Trophoblast cell (in vitro differentiated cells and primary cell): Measurements from ENCODE around the gene CALN1.

Experiments used
- DNase-seq, 2 donors: peaks; one replicate each; pipeline ENCODE4 v3.0.0-alpha.2; 2016
- H2AFZ ChIP-seq: 2 replicates; pipeline ENCODE4 v1.6.1; 2013; ENCODE audit warnings: low read length, moderate library complexity, mild to moderate bottlenecking; ENCODE audit not compliant: insufficient read depth, poor library complexity
- H2AK5ac ChIP-seq: 2 replicates; pipeline ENCODE4 v1.6.1; 2013; ENCODE audit warnings: mild to moderate bottlenecking, low read length
- H2BK120ac ChIP-seq: 2 replicates; pipeline ENCODE4 v1.6.1; 2013; ENCODE audit warnings: low read length, mild to moderate bottlenecking, moderate library complexity; ENCODE audit not compliant: insufficient read depth, poor library complexity
- H2BK12ac ChIP-seq: 2 replicates; pipeline ENCODE4 v1.6.1; 2013; ENCODE audit warnings: mild to moderate bottlenecking, low read length, moderate library complexity
- H2BK5ac ChIP-seq: 2 replicates; pipeline ENCODE4 v1.6.1; 2013; ENCODE audit warnings: low read length, low read depth, moderate library complexity, mild to moderate bottlenecking; ENCODE audit not compliant: poor library complexity
- H3K14ac ChIP-seq: 2 replicates; pipeline ENCODE4 v1.6.1; 2013; ENCODE audit warnings: mild to moderate bottlenecking, low read length
- H3K18ac ChIP-seq: 2 replicates; pipeline ENCODE4 v1.6.1; 2013; ENCODE audit warnings: mild to moderate bottlenecking, low read length
- H3K23ac ChIP-seq: 2 replicates; pipeline ENCODE4 v1.6.1; 2013; ENCODE audit warnings: low read length
- H3K27ac ChIP-seq: 2 replicates; pipeline ENCODE4 v1.5.1; 2013; ENCODE audit warnings: low read depth, mild to moderate bottlenecking, inconsistent platforms, low read length, moderate library complexity
- H3K27me3 ChIP-seq: 2 replicates; pipeline ENCODE4 v1.6.1; 2013; ENCODE audit warnings: inconsistent platforms, mild to moderate bottlenecking, low read length, moderate library complexity; ENCODE audit not compliant: insufficient read depth
- H3K36me3 ChIP-seq, 2 experiments: 1 replicate in 1 of 2; 2 replicates in 1 of 2; pipeline ENCODE4 v1.6.1; 2013; ENCODE audit warnings: low read length in 2 of 2, mild to moderate bottlenecking in 2 of 2, moderate library complexity in 1 of 2; ENCODE audit not compliant: insufficient read depth in 2 of 2, control insufficient read depth in 1 of 2
- H3K4ac ChIP-seq: 2 replicates; pipeline ENCODE4 v1.6.1; 2013; ENCODE audit warnings: low read depth, mild to moderate bottlenecking, low read length, moderate library complexity
- H3K4me1 ChIP-seq, 2 experiments: 1 replicate in 1 of 2; 2 replicates in 1 of 2; pipeline ENCODE4 v1.6.1; 2013; ENCODE audit warnings: low read length in 2 of 2, mild to moderate bottlenecking in 2 of 2, moderate library complexity in 1 of 2; ENCODE audit not compliant: insufficient read depth in 2 of 2, control insufficient read depth in 1 of 2
- H3K4me2 ChIP-seq: 2 replicates; pipeline ENCODE4 v1.6.1; 2013; ENCODE audit warnings: inconsistent platforms, mild to moderate bottlenecking, low read length, moderate library complexity
- H3K4me3 ChIP-seq: 2 replicates; pipeline ENCODE4 v1.5.1; 2013; ENCODE audit warnings: mild to moderate bottlenecking, low read depth, low read length, inconsistent platforms
- H3K79me1 ChIP-seq: one replicate; pipeline ENCODE4 v1.6.1; 2013; ENCODE audit warnings: low read length
- H3K79me2 ChIP-seq: 2 replicates; pipeline ENCODE4 v1.6.1; 2013; ENCODE audit warnings: low read length, mild to moderate bottlenecking; ENCODE audit not compliant: control insufficient read depth, insufficient read depth, poor library complexity
- H3K9ac ChIP-seq: 2 replicates; pipeline ENCODE4 v1.6.1; 2013; ENCODE audit warnings: mild to moderate bottlenecking, low read length
- H3K9me3 ChIP-seq: 2 replicates; pipeline ENCODE4 v1.6.1; 2013; ENCODE audit warnings: low read depth, mild to moderate bottlenecking, control low read depth, inconsistent platforms, low read length; ENCODE audit not compliant: insufficient read depth
- H4K12ac ChIP-seq: 2 replicates; pipeline ENCODE4 v1.6.1; 2013; ENCODE audit warnings: low read depth, mild to moderate bottlenecking, low read length, moderate library complexity
- H4K8ac ChIP-seq: 2 replicates; pipeline ENCODE4 v1.6.1; 2013; ENCODE audit warnings: low read depth, mild to moderate bottlenecking, low read length, moderate library complexity
- H4K91ac ChIP-seq: one replicate; pipeline ENCODE4 v1.6.1; 2013; ENCODE audit warnings: low read depth, mild to moderate bottlenecking, low read length, moderate library complexity
- WGBS: extraction: QIAGEN DNeasy Blood & Tissue Kit; methylation state at CpG from one replicate; pipeline ENCODE4 v1.1.7; 2013; ENCODE audit warnings: missing lambda C conversion rate; ENCODE audit not compliant: insufficient read length, insufficient coverage; ENCODE audit errors: extremely low coverage; 5-methylcytosine and 5-hydroxymethylcytosine counted together

Gene CALN1

GRCh38 chr7:72416846-72417245 is 4.7 kb upstream of the CALN1 start:
- Histone ChIP-seq H3K27ac (no peak overlapping the region), H4K8ac (no peak overlapping the region), H4K91ac (no peak overlapping the region), H2BK12ac (no peak overlapping the region), H3K9me3 (peaks cover 1% of the 10 kb centered on the region), H3K36me3 (no peaks in the 10 kb centered on the region), H3K4me1 (no peaks in the 10 kb centered on the region), H2BK120ac (no peak overlapping the region), H3K4me3 (no peak overlapping the region), H2BK5ac (no peak overlapping the region), H4K12ac (no peak overlapping the region), H3K18ac (no peak overlapping the region), H3K4ac (no peak overlapping the region), H2AK5ac (no peak overlapping the region), H3K27me3 (no peaks in the 10 kb centered on the region), H3K79me1 (no peaks in the 10 kb centered on the region), H2AFZ (no peak overlapping the region), H3K4me2 (no peak overlapping the region), H3K23ac (no peak overlapping the region), H3K79me2 (no peaks in the 10 kb centered on the region), H3K9ac (no peak overlapping the region), H3K14ac (no peak overlapping the region)
- WGBS, result no CpG with 5 or more reads among the region's 8 CpGs
- DNase-seq, result no peak

- H3K79me1 ChIP-seq, result no peaks in the 10 kb centered on the region
Observed at GRCh38 chr7:72415586-72415985, 3.4 kb upstream of the CALN1 start.

GRCh38 chr7:72413886-72414285 is 1.7 kb upstream of the CALN1 start:
- H4K8ac ChIP-seq, result no peak overlapping the region
- H3K27me3 ChIP-seq, result no peaks in the 10 kb centered on the region
- no peak overlapping the region for H2BK120ac ChIP-seq
- no peak overlapping the region for H3K4me3 ChIP-seq
- H2BK12ac ChIP-seq, result no peak overlapping the region
- no peak overlapping the region for H3K4me2 ChIP-seq
- H3K79me1 ChIP-seq, result no peaks in the 10 kb centered on the region
- no peak overlapping the region for H3K27ac ChIP-seq
- H2AFZ ChIP-seq, result no peak overlapping the region
- no peak overlapping the region for H3K18ac ChIP-seq
- DNase-seq, result no peak
- H2BK5ac ChIP-seq, result no peak overlapping the region
- no peak overlapping the region for H3K9ac ChIP-seq
- H2AK5ac ChIP-seq, result no peak overlapping the region
- H3K9me3 ChIP-seq, result no peaks in the 10 kb centered on the region
- no peak overlapping the region for H4K12ac ChIP-seq
- H3K23ac ChIP-seq, result no peak overlapping the region
- H3K14ac ChIP-seq, result no peak overlapping the region
- H3K4me1 ChIP-seq, result no peaks in the 10 kb centered on the region
- H3K4ac ChIP-seq, result no peak overlapping the region
- H4K91ac ChIP-seq, result no peak overlapping the region
- WGBS, result 100% methylated on average over 2 of the region's 9 CpGs
- H3K36me3 ChIP-seq, result no peaks in the 10 kb centered on the region
- H3K79me2 ChIP-seq, result no peaks in the 10 kb centered on the region

More at GRCh38 chr7:72415586-72415985, 3.4 kb upstream of the CALN1 start:
- no peak overlapping the region for H2AFZ ChIP-seq
- H3K18ac ChIP-seq, result no peak overlapping the region
- H4K91ac ChIP-seq, result no peak overlapping the region
- no peaks in the 10 kb centered on the region for H3K27me3 ChIP-seq
- peaks cover 1% of the 10 kb centered on the region for H3K9me3 ChIP-seq
- no peak for DNase-seq
- no peak overlapping the region for H3K4ac ChIP-seq
- no peaks in the 10 kb centered on the region for H3K36me3 ChIP-seq
- H2BK12ac ChIP-seq, result no peak overlapping the region
- H3K4me1 ChIP-seq, result no peaks in the 10 kb centered on the region
- H3K9ac ChIP-seq, result no peak overlapping the region
- H3K27ac ChIP-seq, result no peak overlapping the region
- no peak overlapping the region for H4K12ac ChIP-seq
- no peak overlapping the region for H2BK5ac ChIP-seq
- no peak overlapping the region for H3K14ac ChIP-seq
- H3K4me2 ChIP-seq, result no peak overlapping the region
- no peak overlapping the region for H4K8ac ChIP-seq
- no peak overlapping the region for H2AK5ac ChIP-seq
- no peaks in the 10 kb centered on the region for H3K79me2 ChIP-seq
- no peak overlapping the region for H2BK120ac ChIP-seq
- no CpG with 5 or more reads among the region's 11 CpGs for WGBS
- H3K4me3 ChIP-seq, result no peak overlapping the region
- H3K23ac ChIP-seq, result no peak overlapping the region

GRCh38 chr7:72413290-72413689 is 1.2 kb upstream of the CALN1 start:
- no peak overlapping the region for H3K14ac ChIP-seq
- no peak overlapping the region for H4K12ac ChIP-seq
- no peaks in the 10 kb centered on the region for H3K9me3 ChIP-seq
- no peak overlapping the region for H2BK12ac ChIP-seq
- no peak overlapping the region for H2AK5ac ChIP-seq
- no peaks in the 10 kb centered on the region for H3K79me2 ChIP-seq
- no peak overlapping the region for H4K8ac ChIP-seq
- WGBS, result 100% methylated on average over 2 of the region's 6 CpGs
- no peak overlapping the region for H2AFZ ChIP-seq
- H2BK120ac ChIP-seq, result no peak overlapping the region
- no peak overlapping the region for H2BK5ac ChIP-seq
- no peak overlapping the region for H3K18ac ChIP-seq
- no peak overlapping the region for H3K9ac ChIP-seq
- H3K4me1 ChIP-seq, result no peaks in the 10 kb centered on the region
- no peak overlapping the region for H3K4me2 ChIP-seq
- no peak overlapping the region for H3K27ac ChIP-seq
- H3K36me3 ChIP-seq, result no peaks in the 10 kb centered on the region
- no peak overlapping the region for H4K91ac ChIP-seq
- no peaks in the 10 kb centered on the region for H3K27me3 ChIP-seq
- no peak overlapping the region for H3K4ac ChIP-seq
- H3K4me3 ChIP-seq, result no peak overlapping the region
- no peaks in the 10 kb centered on the region for H3K79me1 ChIP-seq
- no peak overlapping the region for H3K23ac ChIP-seq
- no peak for DNase-seq
